HEK293 (cell line): ENCODE data around the gene KSR1.

Experiments used
- CTCF ChIA-PET: fragments of 350-600 bp; formaldehyde crosslinking; extraction: SDS; loops from one replicate; lab custom pipeline; 2021; ENCODE audit warnings: antibody characterized with exemption; lab: Yijun Ruan, JAX
- POLR2A ChIA-PET: fragments of 300-600 bp; formaldehyde crosslinking; extraction: SDS; loops from one replicate; lab custom pipeline; 2020; ENCODE audit warnings: antibody characterized with exemption, inconsistent platforms; lab: Yijun Ruan, JAX
- H3K27ac ChIP-seq: fragments of 200-500 bp; sonication (Bioruptor generic); 2 replicates; pipeline ENCODE4 v1.5.1; 2014; ENCODE audit warnings: low read depth, low read length, control low read depth, inconsistent platforms; ENCODE audit errors: extremely low read depth
- H3K36me3 ChIP-seq, 2 experiments: fragments of 200-500 bp in 1 of 2; sonication (Bioruptor generic) in 1 of 2; 1 replicate in 1 of 2; 2 replicates in 1 of 2; pipeline ENCODE4 v1.5.1; 2014 to 2017; ENCODE audit warnings: inconsistent platforms in 2 of 2, low read length in 2 of 2; ENCODE audit not compliant: control insufficient read depth in 2 of 2, insufficient read depth in 1 of 2
- H3K4me1 ChIP-seq: fragments of 200-500 bp; sonication (Bioruptor generic); 2 replicates; pipeline ENCODE4 v1.5.1; 2014; ENCODE audit warnings: mild to moderate bottlenecking, low read length, inconsistent platforms; ENCODE audit not compliant: control insufficient read depth, insufficient read depth
- H3K4me3 ChIP-seq: 2 replicates; pipeline ENCODE4 v1.5.1; 2011; ENCODE audit warnings: low read depth, mild to moderate bottlenecking, control low read depth, low read length, moderate library complexity
- H3K9me3 ChIP-seq: fragments of 200-500 bp; sonication (Bioruptor generic); 2 replicates; pipeline ENCODE4 v1.5.1; 2014; ENCODE audit warnings: low read depth, low read length, inconsistent platforms; ENCODE audit not compliant: control insufficient read depth, insufficient read depth
- CTCF ChIP-seq: fragments of 450-650 bp; formaldehyde crosslinking; IDR thresholded peaks from 2 replicates; pipeline ENCODE4 v1.5.1; 2016; ENCODE audit warnings: missing biosample characterization, missing genetic modification characterization
- EGR2 ChIP-seq: fragments of 450-650 bp; formaldehyde crosslinking; IDR thresholded peaks from 2 replicates; pipeline ENCODE4 v1.5.1; 2016; ENCODE audit warnings: low read depth, missing biosample characterization, missing genetic modification characterization
- GLIS2 ChIP-seq: fragments of 450-650 bp; formaldehyde crosslinking; IDR thresholded peaks from 2 replicates; pipeline ENCODE4 v1.5.1; 2016; ENCODE audit warnings: missing biosample characterization, missing genetic modification characterization
- KLF1 ChIP-seq: fragments of 450-650 bp; formaldehyde crosslinking; IDR thresholded peaks from 2 replicates; pipeline ENCODE4 v1.5.1; 2016; ENCODE audit warnings: missing biosample characterization, missing genetic modification characterization
- KLF9 ChIP-seq: fragments of 450-650 bp; formaldehyde crosslinking; IDR thresholded peaks from 2 replicates; pipeline ENCODE4 v1.5.1; 2016; ENCODE audit warnings: missing biosample characterization, missing genetic modification characterization, low read depth
- PATZ1 ChIP-seq: fragments of 450-650 bp; formaldehyde crosslinking; IDR thresholded peaks from 2 replicates; pipeline ENCODE4 v1.5.1; 2016; ENCODE audit warnings: missing biosample characterization, missing genetic modification characterization
- PRDM2 ChIP-seq: fragments of 450-650 bp; formaldehyde crosslinking; IDR thresholded peaks from 2 replicates; pipeline ENCODE4 v1.5.1; 2016; ENCODE audit warnings: missing biosample characterization, missing genetic modification characterization, borderline replicate concordance
- ZFHX2 ChIP-seq: fragments of 450-650 bp; formaldehyde crosslinking; conservative IDR thresholded peaks from 2 replicates; pipeline ENCODE4 v1.5.1; 2016; ENCODE audit warnings: missing biosample characterization, missing genetic modification characterization
- ZFP37 ChIP-seq: fragments of 450-650 bp; formaldehyde crosslinking; IDR thresholded peaks from 2 replicates; pipeline ENCODE4 v1.5.1; 2016; ENCODE audit warnings: missing biosample characterization, missing genetic modification characterization
- ZNF121 ChIP-seq: fragments of 450-650 bp; formaldehyde crosslinking; IDR thresholded peaks from 2 replicates; pipeline ENCODE4 v1.5.1; 2016; ENCODE audit warnings: missing biosample characterization, missing genetic modification characterization
- ZNF324 ChIP-seq: fragments of 450-650 bp; formaldehyde crosslinking; IDR thresholded peaks from 2 replicates; pipeline ENCODE4 v1.5.1; 2016; ENCODE audit warnings: missing biosample characterization, missing genetic modification characterization
- ZNF335 ChIP-seq: fragments of 450-650 bp; formaldehyde crosslinking; conservative IDR thresholded peaks from 2 replicates; pipeline ENCODE4 v1.5.1; 2016; ENCODE audit warnings: missing biosample characterization, missing genetic modification characterization
- ZNF350 ChIP-seq: fragments of 450-650 bp; formaldehyde crosslinking; IDR thresholded peaks from 2 replicates; pipeline ENCODE4 v1.5.0; 2017; ENCODE audit warnings: missing biosample characterization, mild to moderate bottlenecking, missing genetic modification characterization
- ZNF362 ChIP-seq: fragments of 450-650 bp; formaldehyde crosslinking; IDR thresholded peaks from 2 replicates; pipeline ENCODE4 v1.5.1; 2016; ENCODE audit warnings: missing biosample characterization, missing genetic modification characterization
- ZNF394 ChIP-seq: fragments of 450-650 bp; formaldehyde crosslinking; IDR thresholded peaks from 2 replicates; pipeline ENCODE4 v1.5.1; 2016; ENCODE audit warnings: missing biosample characterization, missing genetic modification characterization, mild to moderate bottlenecking, moderate library complexity, borderline replicate concordance
- ZNF449 ChIP-seq: fragments of 450-650 bp; formaldehyde crosslinking; IDR thresholded peaks from 2 replicates; pipeline ENCODE4 v1.5.1; 2017; ENCODE audit warnings: missing biosample characterization, mild to moderate bottlenecking, missing genetic modification characterization, moderate library complexity
- ZNF596 ChIP-seq: fragments of 450-650 bp; IDR thresholded peaks from 2 replicates; pipeline ENCODE4 v1.5.0; 2018; ENCODE audit warnings: missing biosample characterization, mild to moderate bottlenecking, missing genetic modification characterization, moderate library complexity
- ZNF624 ChIP-seq: fragments of 450-650 bp; formaldehyde crosslinking; IDR thresholded peaks from 2 replicates; pipeline ENCODE4 v1.5.1; 2017; ENCODE audit warnings: missing biosample characterization, missing genetic modification characterization
- ZNF768 ChIP-seq: fragments of 450-650 bp; formaldehyde crosslinking; IDR thresholded peaks from 2 replicates; pipeline ENCODE4 v1.5.1; 2018; ENCODE audit warnings: missing biosample characterization, mild to moderate bottlenecking, missing genetic modification characterization
- ZSCAN30 ChIP-seq: fragments of 450-650 bp; IDR thresholded peaks from 2 replicates; pipeline ENCODE4 v1.5.1; 2018; ENCODE audit warnings: missing biosample characterization, mild to moderate bottlenecking, missing genetic modification characterization, moderate library complexity

KSR1 gene

GRCh38 chr17:27568811-27569210 lies 112.6 kb downstream of the KSR1 start:
- no peaks in the 10 kb centered on the region for H3K9me3 ChIP-seq
- TF ChIP-seq ZNF324 (tag by site-specific recombination) (no peak), ZNF624 (no peak), ZSCAN30 (tag by site-specific recombination) (no peak)
- H3K27ac ChIP-seq, result no peak overlapping the region
- H3K4me1 ChIP-seq, result peaks cover 8% of the 10 kb centered on the region
- CTCF ChIA-PET, result interaction anchor here (0.6 to 4.9 kb wide), 20 partner anchors 9 to 333 kb away, joined by 3 to 39 read pairs (median 5); no protein-coding TSS in a partner anchor
- POLR2A ChIA-PET, result no interaction called here
- H3K36me3 ChIP-seq, result no peaks in the 10 kb centered on the region
- H3K4me3 ChIP-seq, result no peak overlapping the region

- Histone ChIP-seq H3K4me3 (no peak overlapping the region), H3K9me3 (no peaks in the 10 kb centered on the region), H3K4me1 (peaks cover 9% of the 10 kb centered on the region), H3K36me3 (no peaks in the 10 kb centered on the region), H3K27ac (no peak overlapping the region)
- TF ChIP-seq CTCF (tag by site-specific recombination), result peak; percentile 68
- no peak for TF ChIP-seq PRDM2 (tag by site-specific recombination)
- TF ChIP-seq ZNF596, result no peak
- peak; percentile 47; the same call in 1 of the 2 replicates for TF ChIP-seq EGR2 (tag by site-specific recombination)
- TF ChIP-seq ZFP37 (tag by site-specific recombination), result no peak
- TF ChIP-seq ZNF394 (tag by site-specific recombination), result peak; percentile 73; the same call in 1 of the 2 replicates
- 0 out of 2 replicates have a peak, but pooled peaks have one; percentile 21 for TF ChIP-seq ZFHX2
- TF ChIP-seq KLF1, result 0 out of 2 replicates have a peak, but pooled peaks have one; percentile 22
- peak; percentile 61 for TF ChIP-seq KLF9 (tag by site-specific recombination)
- TF ChIP-seq ZNF350 (tag by site-specific recombination), result no peak
- TF ChIP-seq ZNF768 (tag by site-specific recombination), result no peak
- TF ChIP-seq ZNF335, result no peak
- TF ChIP-seq PATZ1 (tag by site-specific recombination), result peak; percentile 84
- TF ChIP-seq ZNF121, result no peak
- TF ChIP-seq GLIS2 (tag by site-specific recombination), result peak; percentile 69
- no peak for TF ChIP-seq ZNF362 (tag by site-specific recombination)
- peak; percentile 62 for TF ChIP-seq ZNF449 (tag by site-specific recombination)
- ChIA-PET CTCF (interaction anchor here (0.6 to 4.9 kb wide), 20 partner anchors 8 to 333 kb away, joined by 3 to 39 read pairs (median 6); no protein-coding TSS in a partner anchor), POLR2A (no interaction called here)
Measured at GRCh38 chr17:27569257-27569722, 113.0 kb downstream of the KSR1 start.
